PC-9 (cell line): ENCODE data around the gene MYO5B.

Experiments
- CTCF ChIP-seq: fragments of 200-600 bp; sonication (generic); conservative IDR thresholded peaks from 2 replicates; pipeline ENCODE4 v1.6.1; 2017; ENCODE audit warnings: mixed run types, antibody characterized with exemption, mild to moderate bottlenecking, moderate library complexity
- EZH2 ChIP-seq: fragments of 200-600 bp; sonication (generic); IDR thresholded peaks from 2 replicates; pipeline ENCODE4 v1.8.0; 2017; ENCODE audit warnings: antibody characterized with exemption, low read depth

DNA sequence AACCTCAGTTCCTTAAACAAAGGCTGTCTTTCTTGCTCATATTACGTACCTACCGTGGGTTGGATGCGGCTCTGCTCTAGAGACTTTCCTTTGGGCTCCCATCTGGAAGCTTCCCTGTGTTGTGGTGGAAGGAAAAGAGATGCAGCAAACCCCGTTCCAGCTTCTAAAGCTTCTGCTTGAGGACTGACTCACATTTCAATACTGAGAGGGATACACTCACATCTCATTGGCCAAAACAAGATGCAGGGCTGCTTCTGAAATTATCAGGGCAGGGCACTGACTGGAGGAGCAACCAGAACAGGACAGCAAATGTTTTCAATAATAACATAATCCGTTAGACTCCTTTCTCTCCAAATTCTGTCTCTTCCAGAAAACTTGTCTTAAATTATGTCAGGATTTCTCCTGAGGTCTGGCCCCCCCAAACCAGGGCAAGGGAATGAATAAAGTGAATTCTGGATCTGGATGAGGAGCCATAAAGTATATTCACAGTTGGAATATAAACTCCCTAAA, 4.5 kb upstream of the MYO5B start:
- TF ChIP-seq CTCF (no peak), EZH2 (no peak)
